Body of pancreas (tissue), 4 donors: ENCODE measurements around the gene PRPF40A. TPM values are rescaled to one million over a fixed set of nuclear protein-coding genes. Genes with fewer than 3 reads are reported as not detected.
A peak's percentile ranks its signal among the peaks of the same experiment; 100 is the strongest.

Experiments
- ATAC-seq: fragments of 150-250 bp; one replicate; pipeline ENCODE4 v1.9.1; 2016
- DNase-seq, 4 donors: peaks; one replicate each; pipeline ENCODE4 v3.0.0-alpha.2; 2019
- H3K27ac ChIP-seq, 4 donors: fragments of 200-600 bp; sonication (generic); 1 replicate in 3 of 4; 2 replicates in 1 of 4; pipeline versions ENCODE4 v1.5.1 to v1.6.1; 2016 to 2019; ENCODE audit warnings: mild to moderate bottlenecking in 1 of 4, mixed read lengths in 1 of 4, moderate library complexity in 1 of 4
- H3K27me3 ChIP-seq, 2 donors: fragments of 200-600 bp; sonication (generic); one replicate each; pipeline ENCODE4 v1.6.0; 2016; ENCODE audit warnings: mild to moderate bottlenecking in 1 of 2
- H3K36me3 ChIP-seq, 2 donors: fragments of 200-600 bp; sonication (generic); replicated peaks in 1 of 2; 2 replicates each; pipeline ENCODE4 v1.5.1; 2016; ENCODE audit warnings: low read depth in 2 of 2; ENCODE audit not compliant: insufficient read depth in 1 of 2
- H3K4me1 ChIP-seq: fragments of 200-600 bp; sonication (generic); one replicate; pipeline ENCODE4 v1.6.0; 2016
- H3K4me3 ChIP-seq, 2 donors: fragments of 200-600 bp; sonication (generic); 1 replicate in 1 of 2; 2 replicates in 1 of 2; pipeline ENCODE4 v1.5.1; 2016 to 2019
- H3K9me3 ChIP-seq, 3 donors: fragments of 200-600 bp; sonication (generic); 1 replicate in 2 of 3; 2 replicates in 1 of 3; pipeline ENCODE4 v1.5.1; 2016
- CTCF ChIP-seq, 7 experiments: fragments of 450-650 bp in 4 of 7; fragments of 200-600 bp in 3 of 7; sonication (generic) in 3 of 7; IDR thresholded peaks; one replicate each; pipeline ENCODE4 v1.5.1; 2016 to 2019; ENCODE audit warnings: antibody characterized with exemption in 7 of 7
- POLR2A ChIP-seq, 3 donors: fragments of 450-650 bp; IDR thresholded peaks; one replicate each; pipeline ENCODE4 v1.6.1; 2016; ENCODE audit warnings: antibody characterized with exemption in 3 of 3, mild to moderate bottlenecking in 2 of 3
- WGBS, 2 donors: methylation state at CpG; one replicate each; pipeline ENCODE4 v1.1.5; 2017; 5-methylcytosine and 5-hydroxymethylcytosine counted together
- intact Hi-C: fragments of 100-400 bp; cut with DNase I; formaldehyde crosslinking; loops from one replicate; pipeline ENCODE4 v1.15.1; 2023
- total RNA-seq, 2 donors: library from RNA; depleted of rRNA; stranded (reverse); fragments of >200 nt; gene quantifications; one replicate each; pipeline ENCODE4 v1.1.0, GENCODE V29; 2016

PRPF40A gene
- total RNA-seq, 2 donors from 2014 or later, result 38.9 to 52.7 TPM

GRCh38 chr2:152650768-152651371 is 66.4 kb downstream of the PRPF40A start:
- peaks cover 0 to 9% of the 10 kb centered on the region in 2 donors for H3K36me3 ChIP-seq
- DNase-seq, result no peak
- H3K9me3 ChIP-seq, result no peaks in the 10 kb centered on the region
- no peak for ATAC-seq
- peaks cover 13% of the 10 kb centered on the region for H3K4me1 ChIP-seq
- 87 to 96% methylated on average over 6 of the region's 6 CpGs for WGBS, 2 donors
- H3K27me3 ChIP-seq, result no peaks in the 10 kb centered on the region
- intact Hi-C loops, result no loop called here
- H3K4me3 ChIP-seq, result no peak overlapping the region
- no peak overlapping the region for H3K27ac ChIP-seq
- TF ChIP-seq CTCF (IDR thresholded peaks at IDR 0.05) (no peak), POLR2A (IDR thresholded peaks at IDR 0.05) (no peak)

- TF ChIP-seq POLR2A (IDR thresholded peaks at IDR 0.05), result no peak
- no peak for TF ChIP-seq CTCF (IDR thresholded peaks at IDR 0.05)
- intact Hi-C loops, result no loop called here
- H3K4me1 ChIP-seq, result peaks cover 13% of the 10 kb centered on the region
- DNase-seq (no peak), ATAC-seq (no peak)
- H3K4me3 ChIP-seq, result no peak overlapping the region
- no peaks in the 10 kb centered on the region for H3K27me3 ChIP-seq
- H3K9me3 ChIP-seq, result no peaks in the 10 kb centered on the region
- no peak overlapping the region for H3K27ac ChIP-seq
- WGBS, 2 donors, result 33 to 40% methylated on average over 1 of the region's 1 CpG
- H3K36me3 ChIP-seq, result peaks cover 0 to 9% of the 10 kb centered on the region in 2 donors
These were observed 67.3 kb downstream of the PRPF40A start for GRCh38 chr2:152649997-152650396.

GRCh38 chr2:152648336-152648735 is 68.9 kb downstream of the PRPF40A start:
- H3K4me3 ChIP-seq, result no peak overlapping the region
- H3K27ac ChIP-seq, result no peak overlapping the region
- H3K27me3 ChIP-seq, result no peaks in the 10 kb centered on the region
- WGBS, 2 donors, result 28 to 32% methylated on average over 2 of the region's 2 CpGs
- intact Hi-C loops, result no loop called here
- DNase-seq (no peak), ATAC-seq (no peak)
- TF ChIP-seq POLR2A (IDR thresholded peaks at IDR 0.05) (no peak), CTCF (IDR thresholded peaks at IDR 0.05) (peak in 2 of 7 experiments; percentile 10 to 20)
- peaks cover 0 to 10% of the 10 kb centered on the region in 2 donors for H3K36me3 ChIP-seq
- H3K4me1 ChIP-seq, result peaks cover 13% of the 10 kb centered on the region
- no peaks in the 10 kb centered on the region for H3K9me3 ChIP-seq

- H3K36me3 ChIP-seq, result peaks cover 0 to 10% of the 10 kb centered on the region in 2 donors
- 24 to 46% methylated on average over 9 of the region's 9 CpGs for WGBS, 2 donors
- peak; percentile 64 to 92 (median 80) for DNase-seq
- no peak overlapping the region for H3K4me3 ChIP-seq
- H3K27me3 ChIP-seq, result no peaks in the 10 kb centered on the region
- TF ChIP-seq CTCF (IDR thresholded peaks at IDR 0.05) (no peak), POLR2A (IDR thresholded peaks at IDR 0.05) (no peak)
- H3K27ac ChIP-seq, result peak overlapping the region in 1 of 4 donors; percentile 21
- ATAC-seq, result peak; percentile 75
- intact Hi-C loops, result no loop called here
- no peaks in the 10 kb centered on the region for H3K9me3 ChIP-seq
- H3K4me1 ChIP-seq, result peaks cover 13% of the 10 kb centered on the region
These were observed 69.7 kb downstream of the PRPF40A start for GRCh38 chr2:152647552-152647951.

GRCh38 chr2:152646775-152647174 is 70.5 kb downstream of the PRPF40A start:
- Histone ChIP-seq H3K27ac (no peak overlapping the region), H3K4me1 (peaks cover 13% of the 10 kb centered on the region), H3K36me3 (peaks cover 0 to 9% of the 10 kb centered on the region in 2 donors), H3K27me3 (no peaks in the 10 kb centered on the region), H3K4me3 (no peak overlapping the region), H3K9me3 (no peaks in the 10 kb centered on the region)
- 94 to 95% methylated on average over 3 of the region's 3 CpGs for WGBS, 2 donors
- no peak for TF ChIP-seq POLR2A (IDR thresholded peaks at IDR 0.05)
- TF ChIP-seq CTCF (IDR thresholded peaks at IDR 0.05), result no peak
- ATAC-seq, result no peak
- DNase-seq, result no peak
- intact Hi-C loops, result no loop called here
